Muscle layer of duodenum (tissue), 2 donors: ENCODE measurements around the gene ADAMTSL5.
"Not testable (repeated sequence)": the region's sequence is repeated elsewhere in the genome, so short reads cannot be mapped to it uniquely, and the experiment has no call there.

ENCODE experiments used
- H3K27ac ChIP-seq: one replicate; pipeline ENCODE4 v1.7.0; 2013; ENCODE audit warnings: mild to moderate bottlenecking, low read length
- H3K27me3 ChIP-seq: one replicate; pipeline ENCODE4 v1.7.0; 2013; ENCODE audit warnings: low read depth, mild to moderate bottlenecking, control low read depth, low read length
- H3K36me3 ChIP-seq, 2 donors: one replicate each; pipeline ENCODE4 v1.7.0; 2013; ENCODE audit warnings: low read length in 2 of 2, control low read depth in 1 of 2, mild to moderate bottlenecking in 1 of 2; ENCODE audit not compliant: insufficient read depth in 2 of 2, control insufficient read depth in 1 of 2
- H3K4me1 ChIP-seq, 2 donors: one replicate each; pipeline ENCODE4 v1.7.0; 2013; ENCODE audit warnings: low read length in 2 of 2, mild to moderate bottlenecking in 2 of 2, control low read depth in 1 of 2, moderate library complexity in 1 of 2; ENCODE audit not compliant: insufficient read depth in 2 of 2, control insufficient read depth in 1 of 2
- H3K4me3 ChIP-seq, 2 donors: one replicate each; pipeline ENCODE4 v1.7.0; 2013; ENCODE audit warnings: low read length in 2 of 2, low read depth in 1 of 2, mild to moderate bottlenecking in 1 of 2
- H3K9me3 ChIP-seq, 2 donors: one replicate each; pipeline ENCODE4 v1.7.0; 2013; ENCODE audit warnings: low read length in 2 of 2, control low read depth in 1 of 2, mild to moderate bottlenecking in 1 of 2; ENCODE audit not compliant: control insufficient read depth in 1 of 2
- donor health status: healthy.

The ADAMTSL5 gene

DNA sequence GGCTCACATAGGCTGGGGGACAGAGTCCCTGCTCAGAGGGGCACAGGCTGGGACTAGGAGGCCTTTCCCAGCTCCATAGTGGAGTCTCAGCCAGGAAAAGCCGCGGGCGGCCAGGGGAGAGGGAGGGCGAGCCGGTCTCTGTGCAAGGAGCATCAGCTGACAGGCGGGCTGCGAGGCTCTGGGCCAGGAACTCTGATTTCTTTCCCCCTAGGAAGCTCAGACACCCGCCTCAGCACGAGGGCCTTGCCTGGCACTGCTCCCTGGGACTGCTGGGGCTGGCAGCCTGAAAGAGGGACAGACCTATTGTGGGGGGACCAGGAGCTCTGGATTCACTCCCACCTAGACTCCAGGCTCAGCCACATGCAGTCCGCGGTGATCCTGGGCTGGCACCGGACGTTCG, 8.8 kb upstream of the ADAMTSL5 start:
- H3K27ac ChIP-seq, result no peak overlapping the region
- H3K9me3 ChIP-seq, result no peaks in the 10 kb centered on the region
- H3K4me3 ChIP-seq, result no peak overlapping the region
- no peaks in the 10 kb centered on the region for H3K36me3 ChIP-seq
- H3K27me3 ChIP-seq, result peaks cover 16% of the 10 kb centered on the region
- peaks cover 0 to 3% of the 10 kb centered on the region in 2 donors for H3K4me1 ChIP-seq

DNA sequence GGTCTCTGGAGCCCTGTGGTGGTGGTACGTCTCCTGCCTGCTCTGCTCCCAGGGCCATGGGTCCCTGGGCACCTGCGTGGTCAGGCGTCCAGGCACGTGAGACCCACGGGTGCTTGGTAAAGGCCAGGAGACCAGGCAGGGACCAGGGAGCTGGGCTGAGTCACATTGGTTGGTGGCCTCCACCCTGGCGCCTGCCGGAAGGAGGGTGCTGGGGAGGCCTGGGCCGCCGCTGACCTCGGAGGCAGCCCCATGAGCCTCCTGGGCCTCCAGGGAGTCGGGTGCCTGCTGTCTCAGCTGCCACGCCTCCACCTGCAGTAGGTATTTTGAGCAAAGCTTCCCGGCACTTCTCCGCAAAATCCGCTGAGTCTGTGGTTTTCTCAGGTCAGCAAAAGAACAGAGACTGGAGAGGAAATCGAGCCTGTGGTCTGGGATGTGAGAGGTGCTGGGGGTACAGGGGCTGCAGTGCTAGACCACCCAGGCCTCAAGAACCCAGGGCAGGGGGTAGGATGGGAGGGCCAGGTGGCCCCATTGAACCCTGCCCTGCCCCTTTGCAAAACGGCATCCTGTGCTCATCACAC, 7.5 kb upstream of the ADAMTSL5 start:
- peaks cover 16% of the 10 kb centered on the region for H3K27me3 ChIP-seq
- no peaks in the 10 kb centered on the region for H3K36me3 ChIP-seq
- H3K9me3 ChIP-seq, result no peaks in the 10 kb centered on the region
- peaks cover 0 to 3% of the 10 kb centered on the region in 2 donors for H3K4me1 ChIP-seq
- no peak overlapping the region for H3K27ac ChIP-seq
- no peak overlapping the region for H3K4me3 ChIP-seq

DNA sequence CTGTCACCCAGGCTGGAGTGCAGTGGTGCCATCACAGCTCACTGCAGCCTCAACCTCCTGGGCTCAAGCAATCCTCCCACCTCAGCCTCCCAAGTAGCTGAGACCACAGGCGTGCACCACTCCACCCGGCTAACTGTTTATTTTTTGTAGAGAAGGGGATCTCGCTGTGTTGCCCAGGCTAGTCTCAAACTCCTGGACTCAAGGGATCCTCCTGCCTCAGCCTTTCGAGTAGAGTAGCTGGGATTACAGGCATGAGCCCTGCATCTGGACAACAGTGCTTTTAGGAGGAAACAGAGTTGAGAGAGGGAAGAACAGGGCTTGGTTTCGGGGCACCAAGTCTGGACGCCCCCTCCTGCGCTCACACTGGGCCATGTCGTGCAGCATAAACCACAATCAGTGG, 7.0 kb upstream of the ADAMTSL5 start:
- H3K4me1 ChIP-seq, H3K36me3 ChIP-seq, H3K27ac ChIP-seq, H3K4me3 ChIP-seq, H3K9me3 ChIP-seq: not testable (repeated sequence)
- peaks cover 11% of the 10 kb centered on the region for H3K27me3 ChIP-seq

DNA sequence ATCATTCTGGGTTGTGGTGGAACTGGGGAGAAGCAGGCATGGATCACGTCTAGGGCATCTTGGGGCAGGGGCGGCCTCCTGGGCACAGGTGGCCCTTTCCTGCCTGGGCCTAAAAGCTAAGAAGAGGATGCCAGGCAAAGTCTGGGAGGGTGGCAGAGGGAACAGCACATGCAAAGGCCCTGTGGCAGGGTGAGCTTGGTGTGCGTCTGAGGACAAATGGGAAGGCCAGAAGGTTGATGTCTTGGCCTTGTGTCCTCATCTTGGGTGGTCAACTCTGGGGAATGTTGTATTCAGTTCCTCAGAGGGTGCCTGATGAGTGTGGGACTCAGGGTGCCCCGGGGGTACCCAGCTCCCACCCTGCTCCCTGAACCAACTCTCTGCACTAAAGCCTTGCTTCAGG, 5.7 kb upstream of the ADAMTSL5 start:
- Histone ChIP-seq H3K4me3 (no peak overlapping the region), H3K9me3 (no peaks in the 10 kb centered on the region), H3K27ac (no peak overlapping the region), H3K36me3 (no peaks in the 10 kb centered on the region), H3K27me3 (peaks cover 5% of the 10 kb centered on the region), H3K4me1 (peaks cover 0 to 2% of the 10 kb centered on the region in 2 donors)

DNA sequence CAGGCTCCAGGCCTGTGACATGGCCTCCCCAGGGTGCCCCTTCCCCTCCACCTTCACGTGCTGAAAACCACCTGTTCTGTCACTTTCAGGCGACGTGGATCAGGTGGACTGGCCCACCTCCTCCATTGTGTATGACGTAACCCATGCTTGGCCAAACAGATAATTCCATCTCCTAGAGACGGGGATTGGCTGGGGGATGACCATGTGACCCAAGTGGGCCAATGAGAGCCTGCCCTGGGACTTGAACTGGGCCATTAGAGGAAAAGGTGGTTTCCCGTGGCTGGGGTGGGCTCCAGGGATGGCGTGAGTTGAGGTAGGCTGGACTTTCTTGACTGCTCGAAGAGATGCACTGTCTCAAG, 3.6 kb upstream of the ADAMTSL5 start:
- Histone ChIP-seq H3K27me3 (peaks cover 3% of the 10 kb centered on the region), H3K4me3 (no peak overlapping the region), H3K27ac (no peak overlapping the region), H3K36me3 (no peaks in the 10 kb centered on the region), H3K4me1 (peaks cover 0 to 7% of the 10 kb centered on the region in 2 donors), H3K9me3 (no peaks in the 10 kb centered on the region)

DNA sequence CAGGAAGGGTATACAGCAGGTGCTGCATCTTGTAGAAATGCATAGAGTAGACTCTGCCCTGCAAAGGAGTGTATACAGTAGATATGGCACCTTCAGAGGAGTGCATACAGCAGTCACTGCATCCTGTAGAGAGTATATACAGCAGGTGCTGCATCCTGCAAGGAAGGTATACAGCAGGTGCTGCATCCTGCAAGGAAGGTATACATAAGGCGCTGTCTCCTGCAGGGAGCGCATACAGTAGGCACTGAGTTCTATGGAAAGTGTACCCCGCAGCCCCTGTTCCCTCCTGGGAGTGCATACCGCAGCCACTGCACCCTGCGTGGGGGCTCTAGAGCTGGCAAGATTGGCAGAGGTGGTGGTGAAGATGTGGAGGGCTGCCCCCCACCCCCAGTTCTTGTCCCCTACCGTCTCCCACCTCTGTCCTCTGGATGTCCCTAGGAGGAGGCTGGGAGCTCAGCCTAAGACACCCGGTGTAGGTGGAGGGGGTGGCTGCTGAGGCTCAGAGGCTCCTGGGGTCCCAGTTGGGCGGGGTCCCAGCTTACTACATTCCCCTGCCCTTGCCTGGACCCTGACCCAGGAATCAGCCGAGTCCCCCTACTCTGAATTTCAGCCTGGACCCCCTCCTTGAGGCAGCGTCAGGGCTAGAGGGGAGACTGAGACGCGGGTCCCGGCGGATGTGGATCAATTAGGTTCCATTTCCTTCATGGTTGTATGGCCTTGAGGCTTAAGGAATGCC, 2.3 kb upstream of the ADAMTSL5 start:
- Histone ChIP-seq H3K4me1 (peaks cover 0 to 7% of the 10 kb centered on the region in 2 donors), H3K36me3 (no peaks in the 10 kb centered on the region), H3K27me3 (peaks cover 3% of the 10 kb centered on the region), H3K27ac (no peak overlapping the region), H3K4me3 (no peak overlapping the region), H3K9me3 (no peaks in the 10 kb centered on the region)

DNA sequence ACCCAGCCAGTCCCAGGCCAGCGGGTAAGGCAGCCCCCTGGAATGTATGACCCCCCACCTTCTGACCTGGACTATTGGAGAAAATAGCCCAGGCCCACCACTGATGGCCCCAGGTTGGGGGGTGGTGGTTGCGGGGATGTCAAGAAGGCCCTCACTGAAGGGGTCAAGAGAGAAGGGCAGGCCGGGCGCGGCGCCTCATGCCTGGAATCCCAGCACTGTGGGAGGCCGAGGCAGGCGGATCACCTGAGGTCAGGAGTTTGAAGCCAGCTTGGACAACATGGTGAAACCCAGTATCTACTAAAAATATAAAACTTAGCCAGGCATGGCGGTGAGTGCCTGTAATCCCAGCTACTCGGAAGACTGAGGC, 1.5 kb upstream of the ADAMTSL5 start:
- Histone ChIP-seq H3K36me3 (no peaks in the 10 kb centered on the region), H3K9me3 (no peaks in the 10 kb centered on the region), H3K4me3 (no peak overlapping the region), H3K4me1 (peaks cover 0 to 7% of the 10 kb centered on the region in 2 donors), H3K27ac (no peak overlapping the region), H3K27me3 (peaks cover 3% of the 10 kb centered on the region)

DNA sequence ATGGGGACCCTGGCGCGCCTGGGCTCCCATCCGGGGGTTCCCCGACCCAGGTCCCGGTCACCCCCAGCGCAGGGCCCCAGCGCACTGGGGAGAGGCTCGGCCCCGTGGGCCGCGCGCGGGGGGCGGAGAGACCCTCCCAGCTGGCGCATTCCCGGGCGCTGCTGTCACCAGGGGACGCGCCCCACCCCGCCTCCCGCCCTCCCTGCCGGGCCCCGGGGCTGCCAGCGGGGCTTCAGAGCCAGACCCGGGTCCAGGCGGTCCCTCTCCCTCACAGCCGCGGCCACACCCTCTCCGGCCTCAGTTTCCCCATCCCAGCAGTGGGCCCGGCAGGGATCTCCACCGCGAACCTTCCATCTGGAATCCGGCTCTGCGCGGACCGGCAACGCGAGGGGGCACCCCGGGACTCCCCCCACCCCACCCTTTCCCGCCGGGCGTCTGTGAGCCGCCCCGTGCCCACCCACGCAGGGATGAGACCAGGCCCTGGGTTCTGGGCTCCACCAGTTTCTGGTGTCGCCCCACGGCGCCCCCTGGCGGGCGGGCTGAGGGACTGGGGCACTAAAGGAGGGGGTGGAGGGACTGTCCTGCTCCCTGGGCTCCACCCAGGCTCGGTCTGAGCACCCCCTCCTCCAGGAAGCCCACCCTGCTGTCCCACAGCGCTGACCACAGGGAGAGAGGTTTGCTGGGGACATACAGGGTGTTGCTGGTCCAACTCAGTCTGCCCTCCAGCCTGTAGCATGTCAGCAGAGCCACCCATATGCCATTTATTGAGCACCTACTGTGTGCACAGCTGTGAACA, 878 bp upstream of the ADAMTSL5 start:
- H3K9me3 ChIP-seq, result no peaks in the 10 kb centered on the region
- no peak overlapping the region for H3K27ac ChIP-seq
- peak overlapping the region in 1 of 2 donors; percentile 61 for H3K4me3 ChIP-seq
- H3K27me3 ChIP-seq, result peaks cover 3% of the 10 kb centered on the region
- peaks cover 0 to 7% of the 10 kb centered on the region in 2 donors for H3K4me1 ChIP-seq
- no peaks in the 10 kb centered on the region for H3K36me3 ChIP-seq

DNA sequence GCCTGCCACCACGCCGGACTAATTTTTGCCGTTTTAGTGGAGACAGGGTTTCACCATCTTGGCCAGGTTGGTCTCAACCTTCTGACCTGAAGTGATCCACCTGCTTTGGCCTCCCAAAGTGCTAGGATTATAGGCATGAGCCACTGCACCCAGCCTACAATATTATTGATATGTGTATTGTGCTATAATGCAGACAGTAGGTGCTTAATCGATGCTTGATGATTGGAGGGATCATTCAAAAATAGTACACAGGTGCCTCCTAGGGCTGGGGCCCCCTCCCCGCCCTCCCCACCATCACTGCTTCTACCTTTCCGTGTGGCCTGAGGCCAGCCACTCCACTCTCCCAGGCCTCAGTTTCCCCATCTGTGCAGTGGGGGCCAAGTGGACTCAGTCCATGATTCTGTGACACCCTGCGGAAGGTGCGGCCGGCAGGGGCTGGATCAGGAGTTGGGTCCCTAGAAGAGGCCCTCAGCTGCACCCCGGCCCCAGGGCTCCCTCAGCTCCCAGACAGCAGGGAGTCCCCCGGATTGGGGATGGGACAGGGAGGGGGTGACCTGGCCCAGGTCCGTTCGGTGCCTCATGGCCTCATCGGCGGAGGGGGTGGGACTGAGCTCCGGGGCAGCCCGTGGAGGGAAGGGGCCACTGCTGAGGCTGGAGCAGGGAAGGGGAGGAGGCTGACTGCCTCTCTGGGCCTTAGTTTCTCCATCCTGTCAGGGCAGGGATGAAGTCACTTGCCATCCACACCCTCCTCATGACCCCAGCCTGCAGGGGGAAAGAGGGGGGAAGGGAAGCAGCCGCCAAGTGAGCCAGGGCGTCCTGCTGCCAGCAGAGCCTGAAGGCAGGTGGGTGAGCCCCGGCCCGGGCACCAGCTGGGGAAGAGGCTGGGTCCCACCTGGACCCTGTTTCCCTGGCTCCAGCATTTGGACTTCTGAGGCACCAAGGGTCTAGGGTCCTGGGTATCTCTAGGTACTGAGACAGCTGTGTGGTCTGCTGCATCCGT, 1.2 kb downstream of the ADAMTSL5 start:
- Histone ChIP-seq H3K27me3 (peaks cover 3% of the 10 kb centered on the region), H3K9me3 (peaks cover 0 to 4% of the 10 kb centered on the region in 2 donors), H3K4me3 (no peak overlapping the region), H3K27ac (no peak overlapping the region), H3K4me1 (peaks cover 0 to 15% of the 10 kb centered on the region in 2 donors), H3K36me3 (no peaks in the 10 kb centered on the region)

DNA sequence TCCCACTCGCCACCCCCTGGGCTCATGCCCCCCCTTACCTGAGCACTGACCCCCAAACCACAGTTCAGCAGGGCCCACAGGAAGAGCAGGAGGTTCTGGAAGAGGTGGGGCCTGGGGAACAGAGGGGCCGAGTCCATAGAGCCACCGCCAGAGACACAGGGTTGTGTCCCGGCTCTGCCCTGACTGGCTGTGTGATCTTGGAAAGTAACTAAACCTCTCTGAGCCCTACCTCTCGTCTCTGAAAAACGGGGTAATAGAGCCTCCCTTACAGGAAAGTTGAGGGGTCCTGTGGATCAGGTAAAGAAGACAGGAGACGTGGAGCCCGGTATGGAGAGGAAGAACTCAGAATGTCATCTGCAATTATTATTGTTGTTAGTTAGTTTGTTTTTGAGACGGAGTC, 2.0 kb downstream of the ADAMTSL5 start:
- H3K27ac ChIP-seq, result no peak overlapping the region
- no peaks in the 10 kb centered on the region for H3K36me3 ChIP-seq
- H3K27me3 ChIP-seq, result peaks cover 3% of the 10 kb centered on the region
- peaks cover 0 to 15% of the 10 kb centered on the region in 2 donors for H3K4me1 ChIP-seq
- H3K9me3 ChIP-seq, result peaks cover 0 to 4% of the 10 kb centered on the region in 2 donors
- H3K4me3 ChIP-seq, result no peak overlapping the region

DNA sequence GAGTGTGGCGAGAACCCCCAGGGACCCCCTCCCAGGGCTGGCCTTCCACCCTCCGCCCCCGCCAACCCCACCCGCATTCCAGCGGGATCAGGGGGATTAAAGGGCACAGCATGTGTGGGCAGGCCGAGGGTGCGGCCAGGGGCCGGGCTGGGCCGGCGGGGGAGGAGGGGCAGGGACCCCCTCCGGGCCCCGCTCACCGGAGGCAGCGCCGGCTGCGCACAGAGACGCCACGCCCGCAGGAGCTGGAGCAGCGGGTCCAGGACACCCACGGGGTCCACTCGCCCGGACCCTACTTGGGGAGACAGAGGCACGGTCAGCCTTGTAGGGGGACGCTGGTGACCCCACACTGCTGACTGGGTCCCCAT, 2.4 kb downstream of the ADAMTSL5 start:
- no peak overlapping the region for H3K4me3 ChIP-seq
- H3K27ac ChIP-seq, result no peak overlapping the region
- H3K27me3 ChIP-seq, result peaks cover 3% of the 10 kb centered on the region
- H3K9me3 ChIP-seq, result peaks cover 0 to 4% of the 10 kb centered on the region in 2 donors
- H3K36me3 ChIP-seq, result no peaks in the 10 kb centered on the region
- peaks cover 0 to 15% of the 10 kb centered on the region in 2 donors for H3K4me1 ChIP-seq
